HEK293 (cell line): Measurements from ENCODE around the gene GMEB2.
"Not testable (repeated sequence)": the region's sequence is repeated elsewhere in the genome, so short reads cannot be mapped to it uniquely, and the experiment has no call there.

Experiments
- CTCF ChIA-PET: fragments of 350-600 bp; formaldehyde crosslinking; extraction: SDS; loops from one replicate; lab custom pipeline; 2021; ENCODE audit warnings: antibody characterized with exemption; lab: Yijun Ruan, JAX
- POLR2A ChIA-PET: fragments of 300-600 bp; formaldehyde crosslinking; extraction: SDS; loops from one replicate; lab custom pipeline; 2020; ENCODE audit warnings: antibody characterized with exemption, inconsistent platforms; lab: Yijun Ruan, JAX
- H3K27ac ChIP-seq: fragments of 200-500 bp; sonication (Bioruptor generic); 2 replicates; pipeline ENCODE4 v1.5.1; 2014; ENCODE audit warnings: low read depth, low read length, control low read depth, inconsistent platforms; ENCODE audit errors: extremely low read depth
- H3K36me3 ChIP-seq, 2 experiments: fragments of 200-500 bp in 1 of 2; sonication (Bioruptor generic) in 1 of 2; 1 replicate in 1 of 2; 2 replicates in 1 of 2; pipeline ENCODE4 v1.5.1; 2014 to 2017; ENCODE audit warnings: inconsistent platforms in 2 of 2, low read length in 2 of 2; ENCODE audit not compliant: control insufficient read depth in 2 of 2, insufficient read depth in 1 of 2
- H3K4me1 ChIP-seq: fragments of 200-500 bp; sonication (Bioruptor generic); 2 replicates; pipeline ENCODE4 v1.5.1; 2014; ENCODE audit warnings: mild to moderate bottlenecking, low read length, inconsistent platforms; ENCODE audit not compliant: control insufficient read depth, insufficient read depth
- H3K4me3 ChIP-seq: 2 replicates; pipeline ENCODE4 v1.5.1; 2011; ENCODE audit warnings: low read depth, mild to moderate bottlenecking, control low read depth, low read length, moderate library complexity
- H3K9me3 ChIP-seq: fragments of 200-500 bp; sonication (Bioruptor generic); 2 replicates; pipeline ENCODE4 v1.5.1; 2014; ENCODE audit warnings: low read depth, low read length, inconsistent platforms; ENCODE audit not compliant: control insufficient read depth, insufficient read depth
- HOXD13 ChIP-seq: sonication (generic); formaldehyde crosslinking; IDR thresholded peaks from 2 replicates; pipeline ENCODE4 v1.8.0; 2022; ENCODE audit warnings: missing genetic modification reagents, borderline replicate concordance
- IKZF3 ChIP-seq: fragments of 450-650 bp; IDR thresholded peaks from 2 replicates; pipeline ENCODE4 v1.5.0; 2018; ENCODE audit warnings: missing biosample characterization, mild to moderate bottlenecking, missing genetic modification characterization, moderate library complexity
- KLF7 ChIP-seq: fragments of 450-650 bp; formaldehyde crosslinking; IDR thresholded peaks from 2 replicates; pipeline ENCODE4 v1.5.1; 2016; ENCODE audit warnings: missing biosample characterization, missing genetic modification characterization, borderline replicate concordance
- YY1 ChIP-seq: fragments of 450-650 bp; formaldehyde crosslinking; IDR thresholded peaks from 2 replicates; pipeline ENCODE4 v1.5.1; 2018; ENCODE audit warnings: missing biosample characterization, missing genetic modification characterization
- YY2 ChIP-seq: fragments of 450-650 bp; formaldehyde crosslinking; IDR thresholded peaks from 2 replicates; pipeline ENCODE4 v1.5.1; 2016; ENCODE audit warnings: missing biosample characterization, missing genetic modification characterization
- ZNF121 ChIP-seq: fragments of 450-650 bp; formaldehyde crosslinking; IDR thresholded peaks from 2 replicates; pipeline ENCODE4 v1.5.1; 2016; ENCODE audit warnings: missing biosample characterization, missing genetic modification characterization
- ZNF133 ChIP-seq: fragments of 450-650 bp; formaldehyde crosslinking; IDR thresholded peaks from 2 replicates; pipeline ENCODE4 v1.5.1; 2016; ENCODE audit warnings: missing biosample characterization, missing genetic modification characterization
- ZNF140 ChIP-seq: fragments of 450-650 bp; formaldehyde crosslinking; IDR thresholded peaks from 2 replicates; pipeline ENCODE4 v1.5.1; 2016; ENCODE audit warnings: missing biosample characterization, missing genetic modification characterization
- ZNF2 ChIP-seq: fragments of 450-650 bp; formaldehyde crosslinking; IDR thresholded peaks from 2 replicates; pipeline ENCODE4 v1.5.1; 2016; ENCODE audit warnings: missing biosample characterization, missing genetic modification characterization
- ZNF292 ChIP-seq: fragments of 450-650 bp; formaldehyde crosslinking; IDR thresholded peaks from 2 replicates; pipeline ENCODE4 v1.5.1; 2016; ENCODE audit warnings: low read depth, missing biosample characterization, missing genetic modification characterization, borderline replicate concordance
- ZNF391 ChIP-seq: fragments of 450-650 bp; formaldehyde crosslinking; IDR thresholded peaks from 2 replicates; pipeline ENCODE4 v1.5.1; 2016; ENCODE audit warnings: low read depth, missing biosample characterization, missing genetic modification characterization, borderline replicate concordance
- ZNF530 ChIP-seq: fragments of 450-650 bp; formaldehyde crosslinking; IDR thresholded peaks from 2 replicates; pipeline ENCODE4 v1.5.1; 2016; ENCODE audit warnings: low read depth, missing biosample characterization, missing genetic modification characterization
- TF ChIP-seq, protein P1 (sequence below): fragments of 450-650 bp; formaldehyde crosslinking; IDR thresholded peaks from 2 replicates; pipeline ENCODE4 v1.5.1; 2016; ENCODE audit warnings: missing biosample characterization, missing genetic modification characterization, borderline replicate concordance
- TF ChIP-seq, protein P2 (sequence below): fragments of 450-650 bp; formaldehyde crosslinking; IDR thresholded peaks from 2 replicates; pipeline ENCODE4 v1.5.1; 2017; ENCODE audit warnings: missing biosample characterization, mild to moderate bottlenecking, missing genetic modification characterization, moderate library complexity

The GMEB2 gene

DNA sequence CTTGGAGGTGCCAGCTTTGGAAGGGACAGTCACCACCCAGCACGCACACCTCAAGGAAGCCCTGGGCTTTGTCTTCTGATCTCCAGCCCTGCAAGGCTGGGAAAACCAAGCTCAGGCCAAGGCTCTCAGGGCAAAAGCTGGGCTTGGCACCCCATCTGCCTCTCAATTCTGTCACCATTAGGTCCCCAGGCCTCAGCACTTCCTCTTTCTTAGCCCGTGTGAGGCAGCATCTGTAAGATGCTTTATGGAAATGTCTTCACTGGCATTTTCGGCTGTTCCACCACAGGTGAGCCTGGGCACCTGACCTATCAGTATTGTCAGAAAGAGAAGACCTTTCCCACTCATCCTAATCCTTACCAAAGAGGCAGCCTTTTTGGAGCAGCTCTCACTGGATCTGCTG lies 24.6 kb downstream of the GMEB2 start:
- Histone ChIP-seq H3K4me1 (no peaks in the 10 kb centered on the region), H3K36me3 (peaks cover 7 to 56% of the 10 kb centered on the region in 2 experiments), H3K4me3 (no peak overlapping the region), H3K9me3 (no peaks in the 10 kb centered on the region), H3K27ac (no peak overlapping the region)
- CTCF ChIA-PET, result no interaction called here
- POLR2A ChIA-PET, result no interaction called here
- TF ChIP-seq IKZF3 (no peak), ZNF292 (no peak), ZNF121 (tag by site-specific recombination) (no peak)
- TF ChIP-seq, protein P1, sequence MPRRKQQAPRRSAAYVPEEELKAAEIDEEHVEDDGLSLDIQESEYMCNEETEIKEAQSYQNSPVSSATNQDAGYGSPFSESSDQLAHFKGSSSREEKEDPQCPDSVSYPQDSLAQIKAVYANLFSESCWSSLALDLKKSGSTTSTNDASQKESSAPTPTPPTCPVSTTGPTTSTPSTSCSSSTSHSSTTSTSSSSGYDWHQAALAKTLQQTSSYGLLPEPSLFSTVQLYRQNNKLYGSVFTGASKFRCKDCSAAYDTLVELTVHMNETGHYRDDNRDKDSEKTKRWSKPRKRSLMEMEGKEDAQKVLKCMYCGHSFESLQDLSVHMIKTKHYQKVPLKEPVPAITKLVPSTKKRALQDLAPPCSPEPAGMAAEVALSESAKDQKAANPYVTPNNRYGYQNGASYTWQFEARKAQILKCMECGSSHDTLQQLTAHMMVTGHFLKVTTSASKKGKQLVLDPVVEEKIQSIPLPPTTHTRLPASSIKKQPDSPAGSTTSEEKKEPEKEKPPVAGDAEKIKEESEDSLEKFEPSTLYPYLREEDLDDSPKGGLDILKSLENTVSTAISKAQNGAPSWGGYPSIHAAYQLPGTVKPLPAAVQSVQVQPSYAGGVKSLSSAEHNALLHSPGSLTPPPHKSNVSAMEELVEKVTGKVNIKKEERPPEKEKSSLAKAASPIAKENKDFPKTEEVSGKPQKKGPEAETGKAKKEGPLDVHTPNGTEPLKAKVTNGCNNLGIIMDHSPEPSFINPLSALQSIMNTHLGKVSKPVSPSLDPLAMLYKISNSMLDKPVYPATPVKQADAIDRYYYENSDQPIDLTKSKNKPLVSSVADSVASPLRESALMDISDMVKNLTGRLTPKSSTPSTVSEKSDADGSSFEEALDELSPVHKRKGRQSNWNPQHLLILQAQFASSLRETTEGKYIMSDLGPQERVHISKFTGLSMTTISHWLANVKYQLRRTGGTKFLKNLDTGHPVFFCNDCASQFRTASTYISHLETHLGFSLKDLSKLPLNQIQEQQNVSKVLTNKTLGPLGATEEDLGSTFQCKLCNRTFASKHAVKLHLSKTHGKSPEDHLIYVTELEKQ (tag by site-specific recombination), result no peak

DNA sequence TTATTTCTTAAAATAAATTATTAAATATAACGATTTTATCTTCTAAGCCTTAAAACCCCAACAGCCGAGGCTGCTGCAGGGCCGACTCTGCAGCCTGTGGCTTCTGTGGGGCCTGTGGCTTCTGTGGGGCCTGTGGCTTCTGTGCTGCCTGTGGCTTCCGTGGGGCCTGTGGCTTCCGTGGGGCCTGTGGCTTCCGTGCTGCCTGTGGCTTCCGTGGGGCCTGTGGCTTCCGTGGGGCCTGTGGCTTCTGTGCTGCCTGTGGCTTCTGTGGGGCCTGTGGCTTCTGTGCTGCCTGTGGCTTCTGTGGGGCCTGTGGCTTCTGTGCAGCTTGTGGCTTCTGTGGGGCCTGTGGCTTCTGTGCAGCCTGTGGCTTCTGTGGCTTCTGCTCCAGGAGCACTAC lies 25.2 kb downstream of the GMEB2 start:
- CTCF ChIA-PET, H3K4me1 ChIP-seq, POLR2A ChIA-PET, H3K9me3 ChIP-seq, H3K27ac ChIP-seq, H3K4me3 ChIP-seq: not testable (repeated sequence)
- H3K36me3 ChIP-seq, result peaks cover 13 to 56% of the 10 kb centered on the region in 2 experiments

DNA sequence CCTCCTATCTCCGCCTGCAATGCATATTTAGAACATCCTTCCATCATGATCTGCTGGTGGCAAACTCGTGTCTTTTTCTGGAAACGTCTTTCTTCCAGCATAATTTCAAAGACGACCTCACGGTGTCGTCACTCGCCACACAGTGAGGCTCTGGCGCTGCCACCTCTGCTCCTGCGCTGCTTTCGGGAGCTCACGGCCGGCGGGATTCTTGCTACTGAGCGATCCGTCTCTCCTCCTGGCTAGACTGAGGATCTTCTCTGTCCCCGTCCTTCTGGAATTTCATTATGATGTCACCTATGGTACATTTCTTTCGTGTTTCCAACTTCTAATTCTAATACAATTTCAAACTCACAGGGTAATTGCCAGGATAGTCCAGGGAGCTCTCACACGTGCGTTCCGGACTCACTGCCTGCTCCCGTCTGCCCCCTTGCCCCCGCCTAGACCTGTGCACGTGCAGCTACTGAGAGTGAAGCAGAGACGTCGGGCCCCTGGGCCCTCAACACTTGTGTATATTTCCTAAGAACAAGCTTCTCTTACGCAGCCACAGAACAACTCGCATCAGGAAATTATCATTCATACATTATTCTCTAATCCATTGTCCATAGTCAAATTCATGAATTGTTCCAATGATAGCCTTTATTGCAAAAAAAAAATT lies 27.4 kb downstream of the GMEB2 start:
- no peaks in the 10 kb centered on the region for H3K9me3 ChIP-seq
- ChIA-PET POLR2A (interaction anchor here (1.4 kb wide), 1 partner anchor 28 kb away, joined by 3 read pairs; the partner anchor contains the start of gene GMEB2), CTCF (interaction anchor here (0.6 to 1.7 kb wide), 2 partner anchors 18 to 21 kb away, joined by 4 read pairs; no protein-coding TSS in a partner anchor)
- TF ChIP-seq KLF7 (tag by site-specific recombination) (no peak), YY2 (tag by site-specific recombination) (no peak), YY1 (tag by site-specific recombination) (no peak), ZNF2 (tag by site-specific recombination) (no peak), ZNF140 (no peak), HOXD13 (no peak), ZNF530 (tag by site-specific recombination) (no peak), ZNF391 (tag by site-specific recombination) (no peak), ZNF133 (tag by site-specific recombination) (no peak)
- TF ChIP-seq, protein P2, sequence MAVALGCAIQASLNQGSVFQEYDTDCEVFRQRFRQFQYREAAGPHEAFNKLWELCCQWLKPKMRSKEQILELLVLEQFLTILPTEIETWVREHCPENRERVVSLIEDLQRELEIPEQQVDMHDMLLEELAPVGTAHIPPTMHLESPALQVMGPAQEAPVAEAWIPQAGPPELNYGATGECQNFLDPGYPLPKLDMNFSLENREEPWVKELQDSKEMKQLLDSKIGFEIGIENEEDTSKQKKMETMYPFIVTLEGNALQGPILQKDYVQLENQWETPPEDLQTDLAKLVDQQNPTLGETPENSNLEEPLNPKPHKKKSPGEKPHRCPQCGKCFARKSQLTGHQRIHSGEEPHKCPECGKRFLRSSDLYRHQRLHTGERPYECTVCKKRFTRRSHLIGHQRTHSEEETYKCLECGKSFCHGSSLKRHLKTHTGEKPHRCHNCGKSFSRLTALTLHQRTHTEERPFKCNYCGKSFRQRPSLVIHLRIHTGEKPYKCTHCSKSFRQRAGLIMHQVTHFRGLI (tag by site-specific recombination), result no peak
- no peaks in the 10 kb centered on the region for H3K4me1 ChIP-seq
- H3K36me3 ChIP-seq, result peaks cover 13 to 65% of the 10 kb centered on the region in 2 experiments
- H3K27ac ChIP-seq, result no peak overlapping the region
- H3K4me3 ChIP-seq, result no peak overlapping the region
